HG03097 (cell line): ENCODE measurements around the gene MRI1.

Experiments
- ATAC-seq: cut with Tn5 transposase; IDR thresholded peaks from one replicate; pipeline ENCODE4 v1.9.1; 2021; ENCODE audit not compliant: unreplicated experiment, low FRiP score

The MRI1 gene

DNA sequence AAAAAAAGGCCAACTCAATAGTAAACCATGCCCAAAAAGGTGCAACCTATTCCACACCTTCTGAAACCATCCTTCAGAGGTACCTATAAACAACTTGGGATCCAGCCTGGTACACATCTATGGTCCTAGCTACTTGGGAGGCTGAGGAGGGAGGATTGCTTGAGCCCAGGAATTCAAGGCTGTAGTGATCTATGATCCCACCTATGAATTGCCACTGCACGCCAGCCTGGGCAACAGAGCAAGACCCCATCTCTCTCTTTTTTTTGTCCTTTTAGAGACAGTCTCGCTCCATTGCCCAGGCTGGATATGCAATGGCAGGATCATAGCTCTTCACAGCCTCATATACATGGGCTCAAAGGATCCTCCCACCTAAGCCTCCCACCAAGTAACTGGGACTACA lies 57.0 kb downstream of the MRI1 start:
- no peak for ATAC-seq

DNA sequence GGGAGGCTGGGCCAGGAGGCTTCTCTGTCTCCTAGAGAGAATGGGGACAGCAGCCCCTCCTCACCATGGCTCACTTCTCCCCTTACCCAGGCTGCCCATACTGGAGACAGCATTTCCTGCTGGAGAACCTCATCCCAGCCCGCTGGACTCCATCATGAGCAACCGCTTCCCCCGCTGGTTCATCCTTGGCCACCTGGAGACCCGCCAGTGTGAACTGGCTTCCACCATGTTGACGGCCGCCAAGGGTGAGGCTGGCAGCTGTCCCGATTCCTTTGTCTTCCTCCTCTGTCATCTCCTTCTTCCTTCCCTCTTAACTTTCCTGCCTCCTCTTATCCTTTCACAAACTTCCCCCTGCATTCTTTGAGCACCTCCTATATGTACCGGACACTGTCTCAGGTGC lies 58.9 kb downstream of the MRI1 start:
- no peak for ATAC-seq
